GM12892 (cell line): ENCODE results near the gene RAD23B.

Source experiments
- POLR2A ChIP-seq: IDR thresholded peaks from 2 replicates; pipeline ENCODE4 v1.6.1; 2011; ENCODE audit warnings: low read depth, low read length, control low read depth
- TAF1 ChIP-seq: IDR thresholded peaks from 2 replicates; pipeline ENCODE4 v1.6.1; 2011; ENCODE audit warnings: low read depth, mild to moderate bottlenecking, control low read depth, low read length, borderline replicate concordance

- no peak for TF ChIP-seq POLR2A
- no peak for TF ChIP-seq TAF1
Measured at GRCh38 chr9:107313555-107314096, 30.5 kb downstream of the RAD23B start.
